ENCODE results near the gene DUSP23. TPM values are rescaled to one million over a fixed set of nuclear protein-coding genes. Genes with fewer than 3 reads are reported as not detected.

DUSP23 gene
- polyA plus RNA-seq, 1 donor: 10.2 TPM

DNA sequence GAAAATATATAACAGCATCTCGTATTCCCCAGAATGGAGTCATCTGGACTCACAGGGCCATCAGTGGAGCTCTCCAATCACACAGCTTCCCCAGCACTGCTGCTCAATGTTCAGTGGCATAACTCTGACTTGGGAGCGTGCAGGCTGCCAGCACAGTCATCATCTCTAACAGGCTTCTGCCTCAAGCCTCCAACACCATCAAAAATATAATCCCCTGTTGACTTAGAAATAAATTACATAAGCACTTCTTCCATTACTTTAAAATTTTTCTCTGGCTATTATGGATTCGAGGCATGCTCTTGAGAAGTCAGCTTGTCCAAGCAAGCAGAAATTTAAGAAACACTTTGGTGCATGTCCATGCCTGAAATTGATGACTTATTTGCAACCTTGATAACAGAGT lies 6.2 kb downstream of the DUSP23 start:
- no peak for DNase-seq

DNA sequence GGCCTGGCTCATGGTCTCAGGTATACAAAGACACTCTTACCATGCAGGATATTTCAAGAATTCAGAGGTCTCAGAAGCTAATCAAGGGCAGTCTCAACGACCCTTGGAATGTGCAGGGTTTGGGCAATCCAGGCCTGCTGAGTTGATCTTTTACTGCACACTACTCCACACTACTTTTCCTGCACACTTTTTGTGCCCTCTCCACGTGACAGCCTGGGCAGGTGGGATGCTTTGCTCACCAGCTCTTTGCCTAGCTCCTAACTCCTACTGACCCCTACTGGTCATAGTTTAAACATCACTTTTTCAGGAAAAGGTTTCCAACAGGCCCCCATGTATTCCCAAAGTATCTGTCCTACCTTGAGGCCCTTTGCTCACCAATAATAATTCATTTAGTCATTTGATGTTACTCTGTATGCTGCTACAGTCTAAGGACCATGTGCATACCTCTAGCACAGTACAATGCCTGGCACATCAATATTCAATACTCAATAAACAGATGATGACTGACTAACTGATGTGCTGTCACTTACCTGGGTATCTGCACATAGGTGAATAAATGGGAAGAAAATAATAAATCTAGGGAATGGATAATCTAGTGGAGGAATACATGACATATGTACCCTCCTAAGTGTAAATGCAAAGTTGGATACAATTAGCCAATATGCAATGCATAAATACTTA lies 9.6 kb downstream of the DUSP23 start:
- DNase-seq: no peak

DNA sequence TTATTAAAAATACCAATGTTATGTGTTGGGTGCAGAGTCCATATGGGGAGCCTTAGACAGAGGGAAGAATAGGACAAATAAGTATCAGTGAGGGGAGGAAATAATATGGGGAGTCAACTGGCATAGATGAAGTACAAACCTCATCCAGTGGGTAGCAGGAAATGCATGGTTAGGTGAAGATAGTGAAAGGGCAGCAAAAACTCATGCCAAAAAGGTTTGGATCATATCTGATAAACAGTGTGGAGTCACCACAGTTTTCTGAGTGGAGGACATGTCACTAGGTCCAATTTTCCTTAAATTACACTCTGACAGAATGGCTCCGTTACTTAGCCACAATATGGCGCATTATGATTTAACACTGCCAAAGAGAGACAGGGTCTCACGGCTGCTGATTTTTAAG lies 10.3 kb downstream of the DUSP23 start:
- DNase-seq: no peak

DNA sequence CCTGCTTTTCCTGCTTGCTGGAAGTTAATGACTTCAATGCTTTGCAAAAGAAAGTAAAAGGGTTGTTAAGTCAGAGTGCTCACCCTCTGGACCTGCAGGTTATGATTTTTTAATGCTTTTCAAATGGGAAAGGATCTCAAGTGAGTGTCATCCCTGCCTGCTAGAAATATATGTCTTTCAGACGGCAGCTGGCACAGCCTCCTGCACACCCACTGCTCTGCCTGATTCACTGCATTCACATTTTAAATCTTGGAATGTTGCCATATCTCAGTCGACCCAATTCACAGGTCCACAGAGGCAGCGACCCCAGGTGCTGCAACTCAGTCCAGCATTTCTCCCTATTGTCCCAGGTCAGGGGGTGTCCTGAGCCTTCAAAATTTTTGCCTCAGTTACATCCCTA lies 10.7 kb downstream of the DUSP23 start:
- DNase-seq: no peak

DNA sequence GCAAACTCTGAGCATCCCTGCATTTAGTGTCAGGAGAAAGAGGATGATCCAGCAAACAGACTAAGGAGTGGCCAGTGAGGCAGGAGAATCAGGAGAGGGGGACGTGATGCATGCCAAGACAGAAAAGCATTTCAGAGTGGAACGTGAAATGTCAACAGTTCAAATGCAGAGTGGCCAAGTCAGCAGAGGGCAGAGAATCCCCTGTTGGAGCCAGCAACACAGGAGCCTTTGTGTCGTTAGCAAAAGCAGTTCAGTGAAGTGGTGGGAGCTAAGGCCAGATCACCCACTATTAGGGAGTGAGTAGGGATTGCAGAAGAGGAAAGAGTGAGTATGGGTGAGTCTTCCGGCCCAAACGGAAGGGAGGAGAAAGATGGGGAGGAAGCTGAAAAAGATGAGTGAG lies 14.8 kb downstream of the DUSP23 start:
- no peak for DNase-seq

DNA sequence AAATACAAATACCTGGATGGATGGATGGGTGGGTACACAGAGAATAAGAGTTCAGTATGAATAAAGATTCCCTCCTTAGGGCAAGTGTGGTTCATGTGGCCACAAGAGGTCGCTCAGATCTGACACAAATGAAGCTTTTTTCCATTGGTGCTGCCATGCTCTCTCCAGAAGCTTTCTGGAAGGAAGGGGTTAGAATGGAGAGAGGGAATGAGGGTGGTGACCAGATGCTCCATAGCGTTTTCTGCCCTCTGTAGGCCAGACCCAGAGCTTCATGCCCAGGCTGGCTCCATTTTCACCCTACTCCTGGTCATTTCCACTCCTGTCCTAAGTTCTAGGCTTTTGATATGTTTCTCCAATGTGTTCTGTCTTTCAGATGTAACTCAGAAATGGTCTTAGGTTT lies 18.1 kb downstream of the DUSP23 start:
- DNase-seq: peak; percentile 56

DNA sequence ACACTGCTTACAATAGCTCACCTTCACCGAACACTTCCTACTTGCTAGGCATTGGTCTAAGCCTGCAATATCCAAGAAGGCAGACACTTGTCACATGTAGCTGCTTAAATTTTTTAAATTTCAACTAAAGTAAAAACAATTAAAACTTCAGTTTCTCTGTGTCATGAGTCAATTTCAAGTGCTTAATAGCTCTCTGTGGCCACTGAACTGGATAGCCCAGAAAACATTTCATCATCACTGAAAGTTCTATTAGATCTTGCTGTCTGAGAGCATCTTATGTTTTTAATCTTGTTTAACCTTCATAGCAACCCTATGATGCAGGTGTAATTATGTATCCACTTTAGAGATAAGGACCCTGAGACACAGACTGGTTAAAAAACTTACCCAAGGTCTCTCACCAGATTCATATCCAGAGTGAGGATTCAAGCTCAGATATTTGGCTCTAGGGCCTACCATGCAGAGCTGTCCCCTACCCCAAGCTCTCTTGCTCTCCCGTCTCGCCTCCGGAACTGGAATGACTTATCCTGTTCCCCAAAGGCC lies 18.8 kb downstream of the DUSP23 start:
- no peak for DNase-seq

DNA sequence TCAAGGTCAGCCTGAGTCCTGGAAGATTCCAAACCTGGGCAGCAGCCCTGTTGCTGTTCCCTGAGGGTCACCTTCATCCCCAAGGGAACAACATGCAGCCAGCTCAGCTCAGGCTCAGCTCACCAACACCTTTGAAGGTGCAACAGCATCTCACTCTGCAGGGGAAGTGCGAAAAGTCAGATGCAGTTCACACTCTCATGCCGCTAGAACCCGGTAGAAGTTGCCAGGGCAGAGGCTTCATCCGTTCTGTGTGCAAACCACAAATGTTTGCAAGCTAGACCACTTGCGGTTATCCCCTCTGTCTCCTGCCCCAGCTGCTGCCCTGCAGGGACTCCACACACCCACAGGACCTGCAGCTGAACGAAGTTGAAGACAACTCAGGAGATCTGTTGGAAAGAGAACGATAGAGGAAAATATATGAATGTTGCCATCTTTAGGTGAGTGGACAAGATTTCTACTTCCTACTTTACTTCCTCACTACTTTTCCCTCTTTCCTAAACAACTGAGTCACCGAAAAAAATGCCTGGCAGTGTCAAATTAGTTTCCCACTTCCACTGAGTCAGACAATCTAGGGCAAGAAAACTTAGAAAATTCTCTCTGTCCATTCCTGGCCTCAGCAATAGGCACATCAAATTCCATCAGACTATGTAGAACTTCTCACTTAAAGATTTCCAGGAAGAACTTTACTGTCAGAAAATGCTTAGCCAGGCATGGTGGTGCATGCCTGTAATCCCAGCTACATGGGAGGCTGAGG lies 19.6 kb downstream of the DUSP23 start:
- DNase-seq: no peak

DNA sequence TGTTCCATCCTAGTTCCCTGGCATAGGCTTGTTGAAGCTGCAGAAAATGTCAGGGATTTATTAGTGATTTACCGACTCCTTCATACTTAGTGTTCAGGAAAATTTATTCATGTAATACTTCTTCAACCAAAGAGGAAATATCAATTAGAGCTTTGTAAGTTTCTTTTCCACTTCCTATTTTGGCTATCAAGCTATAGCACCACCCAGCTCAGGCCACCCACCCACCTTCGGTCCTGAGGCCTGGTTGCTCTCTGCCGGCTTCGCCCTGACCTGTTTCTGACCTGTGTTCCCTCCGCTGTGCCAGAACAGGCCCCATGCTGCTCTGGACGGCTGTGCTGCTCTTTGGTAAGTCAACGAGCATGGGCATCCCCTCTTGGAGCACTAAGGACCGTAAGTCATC lies 21.3 kb downstream of the DUSP23 start, which contains the start of gene FCRL6:
FCRL6 (plus strand) TSS at position 250 of the 400 bp plus-strand sequence; CDS start at position 315, 65 bp downstream.
- DNase-seq: no peak

DNA sequence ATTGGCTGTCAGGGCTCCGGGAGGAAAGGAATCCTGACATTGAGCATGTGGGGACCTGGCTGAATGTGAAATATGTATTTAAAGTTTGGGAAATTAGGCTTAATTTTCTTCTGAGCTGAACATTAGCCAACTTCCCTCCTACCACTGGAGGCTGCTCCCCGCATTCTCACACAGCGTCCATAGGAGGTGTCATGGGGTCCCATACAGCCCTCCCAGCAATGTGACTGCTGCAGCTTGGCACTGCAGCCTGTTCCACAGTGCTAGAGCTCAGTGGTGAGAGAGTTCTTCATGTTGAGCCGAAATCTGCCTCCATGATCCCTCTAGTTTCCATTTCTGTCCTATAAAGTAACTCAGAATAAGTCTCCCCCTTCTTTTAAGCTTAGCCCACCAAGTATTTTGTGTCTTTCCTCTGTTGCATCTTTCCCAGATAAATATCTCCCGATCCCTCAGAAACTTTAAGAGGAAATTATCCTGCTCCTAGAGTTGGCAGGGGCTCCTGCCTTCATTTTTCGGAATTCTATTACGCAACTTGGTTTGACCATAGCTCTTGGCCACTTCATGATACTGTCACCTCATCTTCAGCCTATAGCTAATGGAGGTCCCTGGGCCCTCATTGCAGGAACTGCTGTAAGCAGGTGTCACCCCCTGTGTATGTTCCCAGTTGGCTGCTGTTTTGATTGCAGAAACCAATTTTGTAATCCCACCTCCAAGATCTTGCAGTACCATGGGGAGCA lies 23.4 kb downstream of the DUSP23 start:
- DNase-seq: no peak

DNA sequence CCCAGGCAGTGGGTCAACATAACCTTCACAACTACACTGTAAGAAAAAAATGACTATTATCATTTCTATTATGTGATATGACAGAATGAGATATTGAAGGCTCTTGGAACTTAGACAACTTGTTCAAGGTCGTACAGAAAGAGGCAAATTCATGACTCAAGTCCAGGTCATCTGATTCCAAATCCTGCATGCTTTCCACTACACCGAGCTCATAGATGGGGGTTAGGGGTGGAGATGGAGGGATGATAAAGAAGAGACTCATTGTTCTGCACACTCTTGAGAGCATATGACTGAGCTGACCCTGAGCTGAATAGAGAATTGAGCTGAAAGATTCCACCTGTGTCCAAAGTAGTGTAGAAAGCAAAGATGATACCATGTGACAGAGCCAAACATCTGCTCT lies 24.2 kb downstream of the DUSP23 start:
- DNase-seq: no peak

DNA sequence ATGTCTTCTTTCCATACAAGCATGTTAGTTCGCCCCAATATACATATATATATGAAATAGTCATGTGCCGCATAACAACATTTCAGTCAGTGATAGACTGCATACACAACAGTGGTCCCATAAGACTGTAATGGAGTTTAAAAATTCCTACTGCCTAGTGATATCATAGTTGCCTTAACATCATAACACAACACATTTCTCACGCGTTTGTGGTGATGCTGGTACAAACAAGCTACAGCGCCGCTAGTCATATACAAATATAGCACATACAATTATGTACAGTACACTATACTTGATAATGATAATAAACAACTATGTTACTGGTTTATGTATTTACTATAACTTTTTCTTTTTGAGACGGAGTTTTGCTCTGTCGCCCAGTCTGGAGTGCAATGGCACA lies 35.2 kb downstream of the DUSP23 start:
- DNase-seq: no peak

DNA sequence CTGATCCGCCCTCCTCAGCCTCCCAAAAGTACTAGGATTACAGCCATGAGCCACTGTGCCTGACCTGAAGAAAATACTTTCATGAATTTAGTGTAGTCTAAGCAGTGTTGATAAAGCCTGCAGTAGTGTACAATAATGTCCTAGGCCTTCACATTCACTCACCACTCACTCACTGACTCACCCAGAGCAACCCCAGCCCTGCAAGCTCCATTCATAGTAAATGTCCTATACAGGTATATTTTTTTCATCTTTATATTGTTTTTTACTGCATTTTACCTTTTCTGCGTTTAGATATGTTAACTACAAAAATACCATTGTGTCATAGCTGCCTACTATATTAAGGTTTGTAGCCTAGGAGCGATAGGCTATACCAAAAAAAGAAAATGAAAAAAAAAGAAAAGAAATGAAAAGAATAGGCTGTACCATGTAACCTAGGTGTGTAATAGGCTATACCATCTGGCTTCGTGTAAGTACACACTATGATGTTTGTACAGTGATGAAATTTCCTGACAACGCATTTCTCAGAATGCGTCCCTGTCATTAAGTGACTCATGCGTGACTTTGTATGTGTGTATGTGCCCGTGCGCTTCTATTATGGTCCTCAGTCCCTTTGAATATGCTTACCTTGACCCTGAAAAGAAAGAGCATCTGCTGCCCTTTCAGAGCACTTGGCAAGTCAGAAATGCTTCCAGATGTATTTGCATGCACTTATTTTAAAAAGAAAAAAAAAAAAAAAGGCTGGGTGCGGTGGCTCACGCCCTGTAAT lies 36.7 kb downstream of the DUSP23 start:
- no peak for DNase-seq

DNA sequence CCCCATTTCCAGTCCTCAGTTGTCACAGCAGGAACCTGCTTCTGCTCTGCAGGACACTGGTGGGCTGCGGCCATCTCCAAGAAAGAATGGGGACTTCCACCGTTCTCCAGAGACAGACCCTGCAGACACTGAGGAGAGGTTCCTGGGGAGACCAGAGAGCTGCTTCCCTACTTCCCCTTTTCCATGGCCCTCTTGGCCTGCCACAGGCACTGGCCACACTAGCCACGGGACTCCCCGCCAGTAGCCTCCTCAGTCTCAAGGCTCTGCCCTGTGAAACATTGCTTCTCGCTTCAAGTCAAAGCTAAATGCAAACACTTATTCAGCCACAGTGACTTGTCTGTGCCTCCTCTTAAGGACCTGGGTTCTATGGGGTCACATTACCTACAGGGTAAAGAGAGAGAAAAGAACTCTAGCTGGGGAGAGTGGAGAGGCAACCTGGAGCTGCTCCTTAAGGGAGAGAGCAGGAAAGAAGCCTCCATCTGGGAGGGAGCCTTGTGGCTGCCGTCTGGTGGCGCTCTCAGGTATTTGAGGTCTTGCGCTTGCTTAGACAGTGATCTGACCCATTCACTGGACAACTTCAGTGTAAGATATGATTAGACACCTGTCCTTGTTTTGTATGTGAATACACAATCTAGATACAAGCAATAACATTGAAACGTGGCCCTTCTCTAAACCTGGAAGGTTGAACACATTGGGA lies 40.6 kb downstream of the DUSP23 start:
- no peak for DNase-seq

DNA sequence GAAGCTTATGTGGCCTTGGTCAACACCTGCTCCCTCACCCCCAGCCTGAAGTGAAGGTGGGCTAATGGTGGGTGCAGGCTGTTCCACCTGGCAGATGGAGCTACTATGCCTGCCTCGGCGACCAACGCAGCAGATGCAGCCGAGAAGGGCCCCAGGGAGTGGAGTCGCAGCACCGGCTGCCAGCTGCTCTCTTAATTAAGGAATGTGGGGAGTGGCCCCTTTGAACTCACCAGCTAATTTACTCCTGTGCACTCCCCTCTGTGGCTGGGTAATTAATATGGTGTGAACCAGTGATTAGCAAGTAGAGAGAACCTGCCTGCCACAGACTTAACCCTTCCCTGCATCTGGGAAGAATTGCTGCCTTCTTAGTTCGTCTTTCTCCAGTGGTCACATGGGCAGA lies 42.6 kb downstream of the DUSP23 start:
- DNase-seq: no peak

DNA sequence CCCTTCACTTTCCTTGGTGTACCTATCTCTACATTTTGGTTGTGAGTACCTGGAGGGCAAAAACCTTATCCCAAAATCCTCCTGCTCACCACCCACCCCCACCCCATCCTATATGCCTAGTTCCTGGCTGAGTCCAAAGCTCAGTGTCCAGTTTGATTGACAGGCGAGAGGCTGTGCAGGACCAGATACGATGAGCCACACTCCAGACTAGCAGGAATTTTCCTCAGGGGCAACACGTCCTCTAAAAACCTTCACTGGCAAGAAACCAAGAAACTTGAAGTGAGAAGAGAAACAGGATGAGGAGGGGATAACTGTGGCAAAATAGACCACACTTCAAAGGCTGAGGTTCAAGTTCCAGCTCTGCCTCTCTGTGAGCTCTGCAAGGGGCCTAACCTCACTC lies 44.8 kb downstream of the DUSP23 start:
- DNase-seq: no peak

DNA sequence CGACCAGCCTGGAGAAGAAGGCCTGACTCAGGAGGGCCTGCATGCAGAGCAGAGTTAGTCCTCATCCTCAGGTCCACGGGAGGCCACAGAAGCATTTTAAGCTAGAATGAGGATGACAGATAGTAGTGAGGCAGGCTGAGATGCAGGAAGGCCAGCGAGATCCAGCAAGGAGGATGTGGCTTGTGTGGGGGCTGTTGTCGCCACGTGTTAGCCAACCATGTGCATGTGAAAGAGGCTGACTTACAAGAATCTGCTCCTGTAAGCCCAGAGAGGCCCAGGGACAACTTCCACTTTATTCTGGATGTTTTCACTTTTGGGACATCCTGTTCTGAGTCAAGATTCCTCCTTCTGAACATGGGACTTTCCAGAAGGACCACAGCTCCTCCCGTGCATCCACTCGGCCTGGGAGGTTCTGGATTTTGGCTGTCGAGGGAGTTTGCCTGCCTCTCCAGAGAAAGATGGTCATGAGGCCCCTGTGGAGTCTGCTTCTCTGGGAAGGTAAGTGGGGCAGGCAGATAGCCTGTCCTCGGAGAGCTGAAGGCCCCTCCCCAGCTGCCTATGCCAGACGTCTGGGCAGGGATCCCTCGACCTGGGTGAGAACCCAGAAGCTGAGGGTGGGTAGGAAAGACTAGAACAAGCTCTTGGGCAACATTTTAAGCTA lies 45.8 kb downstream of the DUSP23 start, which contains the start of gene SLAMF8:
SLAMF8 (plus strand) TSS at position 433 of the 661 bp plus-strand sequence; CDS start at position 459, 26 bp downstream.
- DNase-seq: no peak

DNA sequence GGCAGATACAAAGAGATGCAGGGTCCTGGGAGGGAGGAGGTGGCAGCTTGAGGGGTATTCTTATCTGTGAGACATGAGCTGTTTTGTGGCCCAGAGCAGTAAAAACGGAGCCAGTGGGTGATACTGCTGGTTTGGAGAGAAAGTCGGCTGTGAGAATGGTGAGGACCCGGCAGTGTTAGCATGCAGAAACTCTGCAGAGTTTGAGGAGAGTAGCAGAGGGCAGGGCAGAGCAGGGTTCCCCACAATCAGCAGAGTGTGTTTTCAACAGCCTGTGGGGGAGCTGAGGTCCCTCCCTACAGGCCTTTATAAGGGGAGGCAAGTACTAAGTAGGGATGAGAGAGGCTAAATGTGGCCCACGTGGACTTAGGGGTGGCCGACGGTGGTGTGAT lies 46.3 kb downstream of the DUSP23 start:
- no peak for DNase-seq

DNA sequence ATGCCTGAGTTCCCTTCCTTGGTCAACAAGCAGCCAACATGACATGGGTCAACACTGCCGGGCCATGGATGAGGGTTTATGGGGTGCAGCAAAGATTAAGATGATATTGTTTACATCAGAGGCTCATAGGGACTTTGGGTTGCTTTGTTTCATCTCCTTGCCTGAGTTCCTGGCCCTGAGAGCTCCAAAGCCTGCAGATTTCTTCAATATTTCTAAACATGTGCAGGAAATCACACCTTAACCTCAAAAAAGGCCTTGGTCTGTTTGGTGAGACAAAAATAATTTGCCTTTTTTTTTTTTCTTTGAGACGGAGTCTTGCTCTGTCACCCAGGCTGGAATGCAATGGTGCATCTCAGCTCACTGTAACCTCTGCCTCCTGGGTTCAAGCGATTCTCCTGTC lies 46.8 kb downstream of the DUSP23 start:
- DNase-seq: no peak

DNA sequence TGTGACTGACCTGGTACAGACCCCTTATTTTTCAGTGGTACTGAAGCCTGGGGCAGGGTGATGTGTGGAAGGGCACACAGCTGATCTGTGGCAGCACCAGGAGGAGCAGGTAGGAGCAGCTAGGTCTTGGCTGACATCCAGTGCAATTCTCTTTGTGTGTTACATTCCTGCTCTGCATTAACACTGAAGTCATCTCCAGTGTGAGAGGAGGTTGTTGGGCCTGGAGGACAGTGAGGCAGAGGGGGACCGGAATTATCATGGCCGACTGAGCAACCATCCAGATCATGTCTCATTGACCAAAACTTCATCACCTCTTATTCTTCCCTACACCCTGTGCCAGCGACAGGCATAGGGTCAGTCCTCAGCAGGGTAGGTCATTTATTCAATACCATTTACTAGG lies 47.4 kb downstream of the DUSP23 start:
- no peak for DNase-seq

DNA sequence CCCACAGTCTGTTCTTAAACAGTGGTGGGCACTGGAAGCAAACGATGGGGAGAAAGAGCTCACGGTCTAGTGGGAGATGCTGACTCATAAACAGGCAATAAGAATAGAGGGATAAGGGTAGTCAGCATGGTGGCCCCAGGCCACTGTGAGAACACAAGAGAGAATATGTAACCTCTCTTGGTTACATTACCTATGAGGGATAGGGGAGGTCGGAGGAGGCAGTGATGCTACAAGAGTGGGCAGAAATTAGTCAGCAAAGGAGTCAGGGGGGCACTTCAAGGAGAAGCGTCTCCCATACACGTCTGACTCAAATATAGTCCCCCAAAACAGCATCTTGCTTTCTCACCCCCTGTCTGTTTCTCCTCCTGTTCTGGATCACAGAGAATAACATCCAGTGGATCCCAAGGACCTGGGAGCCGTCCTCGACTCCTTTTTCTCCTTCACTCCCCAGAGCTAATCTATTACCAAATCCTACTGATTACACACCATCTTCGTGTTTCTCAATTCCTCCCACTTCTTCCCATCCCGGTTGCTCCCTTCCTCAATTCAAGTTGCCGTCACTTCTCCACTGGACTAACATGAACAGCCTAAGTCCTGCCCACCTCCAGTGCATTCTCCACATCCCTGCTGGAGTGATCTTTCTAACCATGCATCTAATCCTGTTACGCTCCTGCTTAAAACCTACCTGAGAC lies 48.0 kb downstream of the DUSP23 start:
- DNase-seq: no peak

Data from hindlimb muscle (tissue), 1 donor.